GM10266 (cell line): ENCODE measurements around the gene EEA1.

ENCODE experiments used
- DNase-seq: peaks from one replicate; pipeline ENCODE4 v3.0.0; 2012; ENCODE audit errors: extremely low spot score
- CTCF ChIP-seq: IDR thresholded peaks from 2 replicates; pipeline ENCODE4 v1.5.1; 2012; ENCODE audit warnings: mild to moderate bottlenecking, low read depth; ENCODE audit not compliant: control insufficient read depth, insufficient read depth; ENCODE audit errors: missing control alignments

The EEA1 gene

GRCh38 chr12:92737855-92738850 is 190.9 kb downstream of the EEA1 start:
- DNase-seq = no peak
- TF ChIP-seq CTCF = no peak

- DNase-seq = no peak
- TF ChIP-seq CTCF = no peak
Measured at GRCh38 chr12:92736605-92737004, 192.5 kb downstream of the EEA1 start.

DNA sequence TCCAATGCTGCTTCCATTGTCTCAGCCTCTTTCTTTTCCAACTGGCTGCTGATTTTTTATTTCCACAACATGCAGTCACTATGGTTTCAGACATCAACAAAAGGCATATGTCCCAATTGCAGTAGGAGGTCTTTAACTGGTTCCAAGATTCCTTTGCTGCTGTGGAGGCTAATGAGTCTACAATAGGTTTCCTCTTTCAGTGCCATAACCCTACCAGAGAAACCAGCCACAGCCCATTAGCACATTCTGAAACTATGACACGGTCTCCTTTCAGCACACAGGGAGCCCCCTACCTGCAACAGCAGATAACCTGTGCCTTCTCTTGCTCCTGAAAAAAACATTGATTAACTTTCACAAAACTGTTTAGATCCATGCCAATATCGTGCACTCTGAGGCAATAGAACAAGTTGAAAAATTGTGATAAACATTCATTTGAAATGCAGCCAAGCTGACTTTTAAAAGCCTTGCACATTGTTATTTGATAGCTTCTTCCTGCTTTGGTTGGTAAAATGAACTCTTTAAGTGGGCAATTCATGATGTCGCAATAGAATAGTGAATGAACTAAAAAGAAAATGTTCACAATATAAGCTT is 193.9 kb downstream of the EEA1 start:
- TF ChIP-seq CTCF = no peak
- no peak for DNase-seq

DNA sequence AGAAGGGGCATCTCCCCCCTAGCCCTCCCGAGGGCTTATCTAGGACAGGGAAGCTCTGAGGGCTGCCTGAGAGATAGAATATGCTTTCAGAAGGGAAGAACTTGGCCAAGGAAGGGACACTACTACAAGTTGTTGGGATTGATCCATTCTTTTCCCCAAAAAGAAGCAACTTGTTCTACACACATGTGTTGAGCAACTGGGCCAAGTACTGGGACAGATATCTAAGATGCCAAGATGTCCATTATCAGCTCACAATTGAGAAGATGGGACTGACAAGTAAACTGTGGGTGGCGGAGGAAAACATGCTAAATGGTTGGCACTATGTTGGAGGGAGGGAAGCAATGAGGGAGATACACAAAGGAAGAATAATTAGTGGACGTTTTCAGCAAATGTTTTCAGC is 195.4 kb downstream of the EEA1 start:
- no peak for DNase-seq
- no peak for TF ChIP-seq CTCF

DNA sequence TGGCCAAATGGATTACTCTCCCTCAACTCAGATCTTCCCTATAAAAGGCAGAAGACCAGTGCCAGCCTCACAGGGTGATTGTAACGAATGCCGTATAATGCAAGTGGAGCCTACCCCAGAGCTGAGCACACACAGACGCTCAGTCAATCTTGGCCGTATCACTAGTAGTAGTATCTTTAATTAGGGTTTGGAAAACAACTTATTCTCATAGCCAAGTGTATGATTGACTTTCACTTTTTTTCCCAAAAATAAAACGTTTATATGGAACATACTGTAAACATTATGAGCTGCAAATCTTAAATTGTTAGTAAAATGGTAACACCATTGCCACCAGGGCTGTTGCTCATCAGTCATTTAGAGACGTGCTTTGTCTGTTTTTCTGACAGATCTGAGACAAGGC is 195.9 kb downstream of the EEA1 start:
- no peak for DNase-seq
- no peak for TF ChIP-seq CTCF

- no peak for TF ChIP-seq CTCF
- no peak for DNase-seq
Measured at GRCh38 chr12:92732716-92733115, 196.4 kb downstream of the EEA1 start.

- TF ChIP-seq CTCF = no peak
- no peak for DNase-seq
Measured at GRCh38 chr12:92732216-92732615, 196.9 kb downstream of the EEA1 start.
